Superior temporal gyrus (tissue), 1 donor: ENCODE results near the gene ROBO3.

Source experiments
- DNase-seq: peaks from one replicate; pipeline ENCODE4 v3.0.0-alpha.2; 2016; ENCODE audit errors: extremely low spot score

ROBO3 gene

GRCh38 chr11:124846070-124846673 lies 19.1 kb upstream of the ROBO3 start:
- DNase-seq, result no peak

GRCh38 chr11:124859171-124859570 lies 6.1 kb upstream of the ROBO3 start:
- DNase-seq, result no peak

GRCh38 chr11:124861670-124862069 lies 3.6 kb upstream of the ROBO3 start:
- no peak for DNase-seq

GRCh38 chr11:124863137-124863825 lies 2.0 kb upstream of the ROBO3 start:
- DNase-seq, result peak; percentile 42

GRCh38 chr11:124863826-124864165 lies 1.4 kb upstream of the ROBO3 start:
- no peak for DNase-seq

- no peak for DNase-seq
These were observed 898 bp upstream of the ROBO3 start for GRCh38 chr11:124864176-124864891.

- no peak for DNase-seq
These were observed 396 bp upstream of the ROBO3 start for GRCh38 chr11:124864892-124865180.

- DNase-seq, result no peak
These were observed 945 bp downstream of the ROBO3 start for GRCh38 chr11:124865902-124866851.

- peak; percentile 26 for DNase-seq
These were observed 2.5 kb downstream of the ROBO3 start for GRCh38 chr11:124867700-124868099.

- no peak for DNase-seq
These were observed 3.4 kb downstream of the ROBO3 start for GRCh38 chr11:124868331-124869274.

- no peak for DNase-seq
These were observed 4.1 kb downstream of the ROBO3 start for GRCh38 chr11:124869331-124869730.

- no peak for DNase-seq
These were observed 4.7 kb downstream of the ROBO3 start for GRCh38 chr11:124869856-124870387.

- DNase-seq, result no peak
These were observed 5.2 kb downstream of the ROBO3 start for GRCh38 chr11:124870430-124870829.

- DNase-seq, result no peak
These were observed 7.0 kb downstream of the ROBO3 start for GRCh38 chr11:124872280-124872679.

GRCh38 chr11:124872741-124873140 lies 7.5 kb downstream of the ROBO3 start:
- no peak for DNase-seq

GRCh38 chr11:124873951-124874350 lies 8.7 kb downstream of the ROBO3 start:
- DNase-seq, result no peak

GRCh38 chr11:124874571-124875255 lies 9.5 kb downstream of the ROBO3 start:
- no peak for DNase-seq

GRCh38 chr11:124875401-124875800 lies 10.2 kb downstream of the ROBO3 start:
- DNase-seq, result no peak

GRCh38 chr11:124875943-124876817 lies 10.9 kb downstream of the ROBO3 start:
- DNase-seq, result peak; percentile 84
